Measurements from ENCODE around the gene VEGFC. TPM values are rescaled to one million over a fixed set of nuclear protein-coding genes. Genes with fewer than 3 reads are reported as not detected.

Gene VEGFC
- total RNA-seq, 2 donors from 2014 or later = 1.3 to 3.6 TPM

GRCh38 chr4:176814770-176815169 is 22.0 kb upstream of the VEGFC start:
- intact Hi-C loops (cut with DNase I) = no loop called here
- Histone ChIP-seq H3K27ac (no peak overlapping the region), H3K4me3 (no peak overlapping the region), H3K27me3 (no peaks in the 10 kb centered on the region), H3K36me3 (replicated peaks in 1 of 2; ENCODE audit: insufficient read depth in 1 of 2, low read depth in 2 of 2) (no peaks in the 10 kb centered on the region), H3K9me3 (no peaks in the 10 kb centered on the region), H3K4me1 (no peaks in the 10 kb centered on the region)
- WGBS, 2 donors = 61 to 65% methylated on average over 6 of the region's 6 CpGs
- ATAC-seq = no peak
- TF ChIP-seq POLR2A (IDR thresholded peaks at IDR 0.05) = no peak
- no peak for TF ChIP-seq CTCF (IDR thresholded peaks at IDR 0.05)
- DNase-seq = no peak

GRCh38 chr4:176810481-176811249 is 17.9 kb upstream of the VEGFC start:
- ATAC-seq = no peak
- DNase-seq = no peak
- intact Hi-C loops (cut with DNase I) = no loop called here
- Histone ChIP-seq H3K27me3 (no peaks in the 10 kb centered on the region), H3K36me3 (replicated peaks in 1 of 2; ENCODE audit: insufficient read depth in 1 of 2, low read depth in 2 of 2) (no peaks in the 10 kb centered on the region), H3K4me1 (no peaks in the 10 kb centered on the region), H3K4me3 (no peak overlapping the region), H3K27ac (no peak overlapping the region), H3K9me3 (no peaks in the 10 kb centered on the region)
- WGBS, 2 donors = 42 to 51% methylated on average over 3 of the region's 3 CpGs
- TF ChIP-seq POLR2A (IDR thresholded peaks at IDR 0.05) = no peak
- TF ChIP-seq CTCF (IDR thresholded peaks at IDR 0.05) = no peak

GRCh38 chr4:176806778-176807375 is 14.2 kb upstream of the VEGFC start:
- ATAC-seq = no peak
- WGBS, 2 donors = 67 to 68% methylated on average over 5 of the region's 5 CpGs
- Histone ChIP-seq H3K36me3 (replicated peaks in 1 of 2; ENCODE audit: insufficient read depth in 1 of 2, low read depth in 2 of 2) (no peaks in the 10 kb centered on the region), H3K4me1 (no peaks in the 10 kb centered on the region), H3K27ac (no peak overlapping the region), H3K4me3 (no peak overlapping the region), H3K27me3 (no peaks in the 10 kb centered on the region), H3K9me3 (no peaks in the 10 kb centered on the region)
- intact Hi-C loops (cut with DNase I) = no loop called here
- no peak for DNase-seq
- no peak for TF ChIP-seq POLR2A (IDR thresholded peaks at IDR 0.05)

- no peak for DNase-seq
- TF ChIP-seq POLR2A (IDR thresholded peaks at IDR 0.05) (no peak), CTCF (IDR thresholded peaks at IDR 0.05) (no peak)
- Histone ChIP-seq H3K36me3 (replicated peaks in 1 of 2; ENCODE audit: insufficient read depth in 1 of 2, low read depth in 2 of 2) (no peaks in the 10 kb centered on the region), H3K9me3 (no peaks in the 10 kb centered on the region), H3K4me3 (no peak overlapping the region), H3K4me1 (no peaks in the 10 kb centered on the region), H3K27ac (no peak overlapping the region), H3K27me3 (no peaks in the 10 kb centered on the region)
- ATAC-seq = no peak
- intact Hi-C loops (cut with DNase I) = no loop called here
These were observed 12.4 kb upstream of the VEGFC start for GRCh38 chr4:176805155-176805554.

GRCh38 chr4:176800891-176801534 is 8.3 kb upstream of the VEGFC start:
- ATAC-seq = no peak
- Histone ChIP-seq H3K4me3 (no peak overlapping the region), H3K27ac (no peak overlapping the region), H3K9me3 (no peaks in the 10 kb centered on the region), H3K36me3 (replicated peaks in 1 of 2; ENCODE audit: insufficient read depth in 1 of 2, low read depth in 2 of 2) (no peaks in the 10 kb centered on the region), H3K27me3 (no peaks in the 10 kb centered on the region), H3K4me1 (no peaks in the 10 kb centered on the region)
- intact Hi-C loops (cut with DNase I) = no loop called here
- 2 to 20% methylated on average over 2 of the region's 2 CpGs for WGBS, 2 donors
- TF ChIP-seq POLR2A (IDR thresholded peaks at IDR 0.05) (no peak), CTCF (IDR thresholded peaks at IDR 0.05) (no peak)
- DNase-seq = no peak
